Eye (tissue), 1 donor: ENCODE data around the gene ACOT7.
"Not testable (repeated sequence)": the region's sequence is repeated elsewhere in the genome, so short reads cannot be mapped to it uniquely, and the experiment has no call there.

ENCODE experiments used
- DNase-seq: peaks from one replicate; pipeline ENCODE4 v3.0.0-alpha.2; 2015

The ACOT7 gene

DNA sequence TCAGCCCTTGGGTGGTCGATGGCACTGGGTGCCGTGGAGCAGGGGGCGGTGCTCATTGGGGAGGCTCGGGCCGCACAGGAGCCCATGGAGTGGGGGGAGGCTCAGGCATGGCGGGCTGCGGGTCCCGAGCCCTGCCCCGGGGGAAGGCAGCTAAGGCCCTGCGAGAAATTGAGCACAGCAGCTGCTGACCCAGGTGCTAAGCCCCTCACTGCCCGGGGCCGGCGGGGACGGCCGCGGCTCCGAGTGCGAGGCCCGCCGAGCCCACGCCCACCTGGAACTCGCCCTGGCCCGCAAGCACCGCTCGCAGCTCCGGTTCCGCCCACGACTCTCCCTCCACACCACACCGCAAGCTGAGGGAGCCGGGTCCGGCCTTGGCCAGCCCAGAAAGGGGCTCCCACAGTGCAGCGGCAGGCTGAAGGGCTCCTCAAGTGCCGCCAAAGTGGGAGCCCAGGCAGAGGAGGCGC is 2.2 kb upstream of the ACOT7 start:
- DNase-seq, result not testable (repeated sequence)

GRCh38 chr1:6395130-6395529 is 1.6 kb upstream of the ACOT7 start:
- not testable (repeated sequence) for DNase-seq

DNA sequence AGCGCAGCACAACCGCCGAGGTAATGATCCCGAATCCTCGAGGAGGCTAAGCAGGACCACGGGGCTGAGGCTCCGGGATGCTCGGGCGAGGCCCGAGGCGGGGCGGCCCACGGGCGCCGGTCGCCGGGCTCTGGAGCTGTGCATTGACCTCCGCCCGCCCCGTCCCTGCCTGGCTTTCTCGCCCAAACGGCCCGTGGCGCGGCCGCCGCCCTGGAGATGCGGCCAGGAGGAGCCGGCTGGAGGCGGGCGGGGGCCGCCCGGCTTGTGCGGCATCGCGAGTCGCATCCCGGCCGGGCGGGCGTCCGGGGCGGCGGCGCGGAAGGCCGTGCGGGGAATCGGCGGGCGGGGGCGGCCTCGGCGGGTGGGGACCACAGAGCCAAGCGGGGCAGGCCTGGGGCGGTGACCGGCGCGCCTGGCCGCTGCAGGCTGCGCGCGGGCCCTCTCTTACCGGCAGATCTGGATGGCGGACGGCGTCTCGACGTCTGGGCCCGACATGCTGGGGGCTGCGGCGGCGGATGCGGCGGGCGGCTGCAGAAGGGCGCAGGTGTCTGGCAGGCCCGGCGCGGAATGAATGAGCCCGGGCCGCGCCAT is 663 bp downstream of the ACOT7 start:
- DNase-seq, result no peak

DNA sequence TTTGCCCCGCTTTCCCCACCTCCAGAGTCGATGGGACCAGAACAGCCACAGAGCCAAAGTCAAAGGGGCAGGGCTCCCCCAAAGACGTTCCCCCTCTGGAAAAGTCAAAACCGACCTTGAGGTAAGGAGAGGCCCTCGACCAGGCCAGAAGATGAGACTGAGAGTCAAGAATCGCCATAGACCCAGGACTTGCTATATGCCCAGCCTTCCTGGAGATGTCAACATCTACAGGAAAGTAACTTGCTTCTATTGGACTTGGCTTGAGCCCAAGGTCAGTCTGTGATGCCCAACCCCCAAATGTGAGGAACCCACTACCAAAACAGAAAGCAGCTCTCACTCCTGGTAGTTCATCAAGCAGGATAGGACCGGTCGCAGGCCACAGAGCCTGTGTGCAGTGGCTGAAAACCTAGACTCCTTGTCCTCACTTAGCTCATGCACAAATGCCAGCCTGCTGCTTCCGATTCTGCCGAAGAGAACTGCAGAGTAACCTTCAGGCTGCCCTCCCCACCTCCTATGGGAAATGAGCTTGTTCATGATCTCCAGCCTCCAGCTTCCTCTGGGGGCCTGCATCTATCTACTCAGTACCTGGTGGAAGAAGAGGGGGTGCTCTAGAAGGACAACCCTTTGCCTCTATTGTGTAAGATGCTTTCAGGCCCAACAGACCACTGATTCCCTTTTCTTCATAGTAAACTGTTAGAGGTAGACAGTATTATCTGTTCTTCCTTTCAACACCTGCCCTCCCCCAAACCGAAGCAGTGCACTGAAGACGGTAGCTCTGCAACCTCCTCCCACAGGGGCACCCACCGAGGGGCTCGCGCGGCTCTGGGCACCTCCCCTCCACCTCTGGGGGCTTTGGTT is 1.4 kb downstream of the ACOT7 start:
- peak; percentile 65 for DNase-seq

- no peak for DNase-seq
Observed at GRCh38 chr1:6389971-6390370, 3.6 kb downstream of the ACOT7 start.

DNA sequence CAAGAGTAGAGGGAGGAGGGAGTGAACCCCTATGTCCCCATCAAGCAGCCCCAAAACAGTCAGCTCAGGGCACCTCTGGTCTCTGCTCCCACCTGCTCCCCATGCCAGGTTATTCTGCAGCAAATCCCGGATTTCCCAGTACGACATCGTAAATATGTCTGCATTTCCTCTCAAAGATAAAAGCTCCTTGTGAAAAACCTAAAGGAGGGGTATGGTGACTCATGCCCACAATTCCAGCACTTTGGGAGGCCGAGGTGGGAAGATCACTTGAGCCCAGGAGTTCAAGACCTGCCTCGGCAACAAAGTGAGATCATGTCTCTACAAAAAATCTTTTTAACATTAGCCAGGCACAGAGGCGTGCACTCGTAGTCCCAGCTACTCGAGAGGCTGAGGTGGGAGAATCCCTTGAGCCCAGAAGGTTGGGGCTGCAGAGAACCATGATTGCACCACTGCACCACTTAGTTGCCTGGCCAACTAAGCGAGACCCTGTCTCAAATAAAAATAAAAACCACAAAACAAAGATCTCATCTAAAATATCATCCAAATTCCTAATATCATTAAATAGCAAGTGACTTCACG is 7.1 kb downstream of the ACOT7 start:
- DNase-seq, result no peak

GRCh38 chr1:6385488-6386191 is 7.9 kb downstream of the ACOT7 start:
- DNase-seq, result no peak

DNA sequence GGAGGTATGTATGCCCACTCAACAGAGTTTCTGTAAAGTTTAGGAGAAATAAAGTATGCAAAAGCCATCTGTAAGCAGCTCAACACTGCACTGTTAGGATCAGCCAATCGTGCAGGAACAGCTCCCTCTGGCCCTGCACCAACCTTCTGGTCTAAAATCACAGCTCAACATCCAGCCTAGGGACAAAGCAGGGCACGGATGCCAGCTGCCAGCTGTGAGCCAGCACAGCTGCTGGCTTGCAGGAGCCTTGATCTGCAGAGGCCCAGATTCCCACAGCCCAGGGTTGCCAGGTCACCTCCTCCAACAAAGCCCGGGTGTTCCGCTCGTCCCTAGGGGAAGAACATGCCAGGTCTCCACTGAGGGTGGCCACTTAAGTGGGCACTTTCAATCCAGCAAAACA is 8.6 kb downstream of the ACOT7 start:
- no peak for DNase-seq

GRCh38 chr1:6384135-6384534 is 9.4 kb downstream of the ACOT7 start:
- DNase-seq, result no peak

- no peak for DNase-seq
Observed at GRCh38 chr1:6380037-6380436, 13.5 kb downstream of the ACOT7 start.

- no peak for DNase-seq
Observed at GRCh38 chr1:6378096-6378746, 15.3 kb downstream of the ACOT7 start.

- DNase-seq, result no peak
Observed at GRCh38 chr1:6373961-6374720, 19.4 kb downstream of the ACOT7 start.

- not testable (repeated sequence) for DNase-seq
Observed at GRCh38 chr1:6372236-6372635, 21.3 kb downstream of the ACOT7 start.

DNA sequence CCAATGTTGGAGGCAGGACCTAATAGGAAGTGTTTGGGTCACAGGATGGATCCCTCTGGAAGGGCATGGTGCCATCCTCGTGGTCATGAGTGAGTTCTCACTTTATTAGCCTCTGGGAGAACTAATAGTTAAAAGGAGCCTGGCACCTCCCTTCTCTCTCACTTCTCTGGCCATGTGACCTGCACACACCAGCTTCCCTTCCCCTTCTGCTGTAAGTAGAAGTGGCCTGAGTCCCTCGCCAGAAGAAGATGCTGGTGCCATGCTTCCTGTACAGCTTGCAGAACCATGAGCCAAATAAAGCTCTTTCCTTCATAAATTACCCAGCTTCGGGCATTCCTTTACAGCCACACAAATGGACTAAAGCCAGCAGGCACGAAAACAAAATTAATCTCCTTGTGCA is 23.6 kb downstream of the ACOT7 start:
- DNase-seq, result no peak

DNA sequence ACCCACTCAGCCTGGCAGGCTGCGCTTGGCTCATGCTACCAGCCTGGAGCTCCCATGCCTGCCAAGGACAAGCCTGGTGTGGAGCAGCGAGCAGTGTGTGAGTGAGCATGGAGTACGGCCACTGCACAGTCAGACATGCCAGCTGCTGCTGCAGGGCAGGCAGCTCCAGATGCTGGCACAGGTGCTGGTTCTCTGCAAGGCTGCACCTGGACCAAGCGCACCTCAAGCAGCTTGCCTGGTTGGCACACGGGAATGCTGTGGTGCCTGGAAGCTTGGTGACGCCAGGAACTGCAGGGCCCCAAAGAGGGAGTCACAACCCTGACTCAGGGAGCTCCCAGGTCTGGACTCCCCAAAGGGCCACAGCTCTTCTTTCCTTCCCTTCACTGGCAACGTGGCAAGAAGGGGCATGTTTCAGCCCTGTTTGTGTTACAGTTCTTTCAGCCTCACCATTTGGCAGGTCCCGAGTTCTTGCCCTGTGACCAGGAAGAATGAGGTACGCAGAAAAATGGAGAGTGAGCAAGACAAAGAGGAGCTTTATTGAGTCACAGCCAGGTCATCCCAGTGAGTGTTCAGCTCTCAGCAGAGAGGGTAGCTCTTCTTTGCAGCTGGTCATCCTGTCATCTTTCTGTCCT is 26.1 kb downstream of the ACOT7 start:
- DNase-seq, result no peak

DNA sequence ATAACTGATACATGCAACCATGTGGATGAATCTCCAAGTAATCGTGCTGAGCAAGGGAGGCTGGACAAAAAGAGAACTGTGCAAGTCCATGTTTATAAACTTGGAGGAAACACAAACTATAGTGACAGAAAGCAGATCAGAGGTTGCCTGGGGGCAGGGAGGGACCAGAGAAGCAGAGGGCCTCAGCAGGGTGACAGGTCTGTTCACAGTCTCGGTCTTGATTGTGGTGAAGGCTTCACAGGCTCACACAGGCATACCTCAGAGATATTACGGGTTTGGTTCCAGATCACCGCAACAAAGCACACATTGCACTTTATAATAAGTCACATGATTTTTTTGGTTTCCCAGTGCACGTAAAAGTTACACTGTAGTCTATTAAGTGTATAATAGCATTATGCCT is 28.5 kb downstream of the ACOT7 start:
- DNase-seq, result no peak

- peak; percentile 48 for DNase-seq
Observed at GRCh38 chr1:6363085-6363884, 30.3 kb downstream of the ACOT7 start.

GRCh38 chr1:6361124-6361775 is 32.3 kb downstream of the ACOT7 start:
- DNase-seq, result no peak

GRCh38 chr1:6360517-6361070 is 33.0 kb downstream of the ACOT7 start:
- no peak for DNase-seq

GRCh38 chr1:6360117-6360496 is 33.5 kb downstream of the ACOT7 start:
- no peak for DNase-seq
